Lung (tissue), 12 donors: ENCODE data around the gene LBP. TPM values are rescaled to one million over a fixed set of nuclear protein-coding genes. Genes with fewer than 3 reads are reported as not detected.
"Not testable (repeated sequence)": the region's sequence is repeated elsewhere in the genome, so short reads cannot be mapped to it uniquely, and the experiment has no call there.

Source experiments
- ATAC-seq: fragments of 200-7000 bp; cut with Tn5 transposase; one replicate; pipeline ENCODE4 v1.9.1; 2020; ENCODE audit warnings: moderate number of reproducible peaks; ENCODE audit not compliant: insufficient read depth, low FRiP score
- DNase-seq, 3 donors: peaks; one replicate each; pipeline ENCODE4 v3.0.0-alpha.2; 2013 to 2017
- H3K27ac ChIP-seq, 2 donors: one replicate each; pipeline ENCODE4 v1.5.1; 2013; ENCODE audit warnings: mild to moderate bottlenecking in 2 of 2, moderate library complexity in 2 of 2, control low read depth in 1 of 2, inconsistent platforms in 1 of 2, low read depth in 1 of 2, low read length in 1 of 2
- H3K27me3 ChIP-seq, 3 donors: one replicate each; pipeline ENCODE4 v1.5.1; 2013; ENCODE audit warnings: low read length in 2 of 3; ENCODE audit not compliant: control insufficient read depth in 3 of 3, insufficient read depth in 3 of 3
- H3K36me3 ChIP-seq, 4 donors: one replicate each; pipeline ENCODE4 v1.5.1; 2013; ENCODE audit warnings: low read length in 4 of 4, mild to moderate bottlenecking in 1 of 4, moderate library complexity in 1 of 4; ENCODE audit not compliant: control insufficient read depth in 4 of 4, insufficient read depth in 4 of 4
- H3K4me1 ChIP-seq, 5 donors: one replicate each; pipeline ENCODE4 v1.5.1; 2013; ENCODE audit warnings: low read length in 5 of 5, mild to moderate bottlenecking in 2 of 5, moderate library complexity in 1 of 5; ENCODE audit not compliant: control insufficient read depth in 5 of 5, insufficient read depth in 5 of 5
- H3K4me3 ChIP-seq: one replicate; pipeline ENCODE4 v1.5.1; 2013; ENCODE audit warnings: mild to moderate bottlenecking, control low read depth, moderate library complexity
- H3K9ac ChIP-seq, 2 donors: one replicate each; pipeline ENCODE4 v1.5.1; 2013; ENCODE audit warnings: low read length in 2 of 2, control low read depth in 1 of 2; ENCODE audit not compliant: insufficient read depth in 1 of 2
- H3K9me3 ChIP-seq, 4 donors: one replicate each; pipeline ENCODE4 v1.5.1; 2013; ENCODE audit warnings: low read length in 3 of 4, mild to moderate bottlenecking in 1 of 4, moderate library complexity in 1 of 4; ENCODE audit not compliant: control insufficient read depth in 4 of 4, insufficient read depth in 3 of 4
- WGBS, 2 donors: extraction: QIAGEN DNeasy Blood & Tissue Kit; methylation state at CpG; one replicate each; pipeline ENCODE4 v1.1.7; 2013; 5-methylcytosine and 5-hydroxymethylcytosine counted together
- polyA plus RNA-seq, 2 donors: library from polyadenylated mRNA; stranded (reverse); fragments of 200-250 nt; gene quantifications; one replicate each; pipeline ENCODE4 v1.2.1, GENCODE V29; 2013
- total RNA-seq, 2 donors: library from RNA; depleted of rRNA in 1 of 2; stranded (reverse); fragments of >200 nt in 1 of 2; gene quantifications; one replicate each; pipeline ENCODE4 v1.2.1, GENCODE V29; 2014 to 2021
- TF ChIP-seq, protein P1 (sequence below): IDR thresholded peaks from 2 replicates; pipeline ENCODE4 v1.5.1; 2012; ENCODE audit warnings: mild to moderate bottlenecking; ENCODE audit errors: control extremely low read depth, extremely low read depth
- donor health status: control.
- donor health status: control.
- donor health status: Bipolar disorder and iron deficiency.
- donor health status: healthy.
- donor health status: DM: yes; HTN: yes; CAD: no.

Gene LBP
- total and polyA plus RNA-seq, 4 donors: 0.30 to 4.8 (median 0.98) TPM; not detected in 1

DNA sequence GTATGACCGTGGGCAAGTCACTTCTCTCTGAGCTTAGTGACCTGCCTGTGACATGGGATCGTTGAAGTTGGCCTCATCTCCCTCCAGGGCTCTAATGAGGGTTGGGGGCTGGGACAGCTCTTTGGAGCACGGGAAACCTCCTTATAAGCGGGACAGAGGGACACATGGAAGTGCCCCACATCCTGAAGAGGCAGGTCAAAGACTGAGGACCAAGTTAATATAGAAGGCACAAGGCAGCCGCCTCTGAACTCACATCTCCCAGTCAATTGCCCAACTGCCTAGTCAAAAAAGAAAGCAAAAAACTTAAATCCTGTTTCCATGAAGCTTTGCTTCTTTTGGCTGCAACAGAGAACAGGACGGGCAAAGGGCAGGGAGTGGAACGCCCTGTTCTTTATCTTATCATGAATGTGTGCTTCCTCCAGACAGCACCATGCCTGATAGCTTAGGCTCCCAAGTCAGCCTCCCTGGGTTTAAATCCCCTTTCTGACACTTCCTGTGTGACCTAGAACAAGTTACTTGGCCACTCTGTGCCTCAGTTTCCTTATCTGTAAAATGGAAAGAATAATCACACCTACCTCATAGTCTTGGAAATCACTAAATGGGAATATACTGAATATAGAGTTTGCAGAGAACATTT is 27.1 kb downstream of the LBP start:
- peaks cover 0 to 2% (median 0%) of the 10 kb centered on the region in 3 donors for H3K27me3 ChIP-seq
- WGBS, 2 donors: 52 to 56% methylated on average over 7 of the region's 7 CpGs
- no peak overlapping the region for H3K27ac ChIP-seq
- DNase-seq: no peak
- TF ChIP-seq, protein P1, sequence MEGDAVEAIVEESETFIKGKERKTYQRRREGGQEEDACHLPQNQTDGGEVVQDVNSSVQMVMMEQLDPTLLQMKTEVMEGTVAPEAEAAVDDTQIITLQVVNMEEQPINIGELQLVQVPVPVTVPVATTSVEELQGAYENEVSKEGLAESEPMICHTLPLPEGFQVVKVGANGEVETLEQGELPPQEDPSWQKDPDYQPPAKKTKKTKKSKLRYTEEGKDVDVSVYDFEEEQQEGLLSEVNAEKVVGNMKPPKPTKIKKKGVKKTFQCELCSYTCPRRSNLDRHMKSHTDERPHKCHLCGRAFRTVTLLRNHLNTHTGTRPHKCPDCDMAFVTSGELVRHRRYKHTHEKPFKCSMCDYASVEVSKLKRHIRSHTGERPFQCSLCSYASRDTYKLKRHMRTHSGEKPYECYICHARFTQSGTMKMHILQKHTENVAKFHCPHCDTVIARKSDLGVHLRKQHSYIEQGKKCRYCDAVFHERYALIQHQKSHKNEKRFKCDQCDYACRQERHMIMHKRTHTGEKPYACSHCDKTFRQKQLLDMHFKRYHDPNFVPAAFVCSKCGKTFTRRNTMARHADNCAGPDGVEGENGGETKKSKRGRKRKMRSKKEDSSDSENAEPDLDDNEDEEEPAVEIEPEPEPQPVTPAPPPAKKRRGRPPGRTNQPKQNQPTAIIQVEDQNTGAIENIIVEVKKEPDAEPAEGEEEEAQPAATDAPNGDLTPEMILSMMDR: no peak
- no peaks in the 10 kb centered on the region for H3K4me1 ChIP-seq
- no peaks in the 10 kb centered on the region for H3K9me3 ChIP-seq
- H3K36me3 ChIP-seq: no peaks in the 10 kb centered on the region
- no peak overlapping the region for H3K4me3 ChIP-seq
- H3K9ac ChIP-seq: no peak overlapping the region
- peak; percentile 11 for ATAC-seq

DNA sequence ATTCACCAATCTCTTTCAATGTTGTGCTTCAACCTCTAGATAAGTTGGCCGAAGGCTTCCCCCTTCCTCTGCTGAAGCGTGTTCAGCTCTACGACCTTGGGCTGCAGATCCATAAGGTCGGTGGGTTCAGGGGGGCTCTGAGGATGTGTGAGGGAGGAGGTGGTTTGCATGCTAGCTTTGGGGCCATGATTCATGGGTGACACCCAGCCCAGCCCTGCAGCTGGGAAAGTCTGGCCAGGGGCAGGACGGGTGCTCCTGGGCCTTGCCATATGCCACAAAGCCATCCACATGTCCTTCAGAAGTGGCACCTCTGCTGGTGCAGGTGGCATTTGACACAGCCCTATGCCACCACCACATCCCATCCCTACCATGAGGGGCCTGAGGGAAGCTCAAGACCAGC is 27.6 kb downstream of the LBP start:
- TF ChIP-seq, protein P1: no peak
- no peak overlapping the region for H3K27ac ChIP-seq
- DNase-seq (no peak), ATAC-seq (no peak)
- no peaks in the 10 kb centered on the region for H3K4me1 ChIP-seq
- H3K4me3 ChIP-seq: no peak overlapping the region
- no peaks in the 10 kb centered on the region for H3K36me3 ChIP-seq
- H3K27me3 ChIP-seq: peaks cover 0 to 2% (median 0%) of the 10 kb centered on the region in 3 donors
- WGBS, 2 donors: 84 to 85% methylated on average over 5 of the region's 5 CpGs
- H3K9me3 ChIP-seq: no peaks in the 10 kb centered on the region
- H3K9ac ChIP-seq: no peak overlapping the region

GRCh38 chr20:38377039-38377685 is 30.9 kb downstream of the LBP start:
- WGBS, 2 donors: 82 to 84% methylated on average over 11 of the region's 11 CpGs
- H3K4me1 ChIP-seq: no peaks in the 10 kb centered on the region
- no peak overlapping the region for H3K9ac ChIP-seq
- ATAC-seq (no peak), DNase-seq (no peak)
- no peaks in the 10 kb centered on the region for H3K27me3 ChIP-seq
- TF ChIP-seq, protein P1: no peak
- no peaks in the 10 kb centered on the region for H3K9me3 ChIP-seq
- no peaks in the 10 kb centered on the region for H3K36me3 ChIP-seq
- H3K4me3 ChIP-seq: no peak overlapping the region
- H3K27ac ChIP-seq: no peak overlapping the region

DNA sequence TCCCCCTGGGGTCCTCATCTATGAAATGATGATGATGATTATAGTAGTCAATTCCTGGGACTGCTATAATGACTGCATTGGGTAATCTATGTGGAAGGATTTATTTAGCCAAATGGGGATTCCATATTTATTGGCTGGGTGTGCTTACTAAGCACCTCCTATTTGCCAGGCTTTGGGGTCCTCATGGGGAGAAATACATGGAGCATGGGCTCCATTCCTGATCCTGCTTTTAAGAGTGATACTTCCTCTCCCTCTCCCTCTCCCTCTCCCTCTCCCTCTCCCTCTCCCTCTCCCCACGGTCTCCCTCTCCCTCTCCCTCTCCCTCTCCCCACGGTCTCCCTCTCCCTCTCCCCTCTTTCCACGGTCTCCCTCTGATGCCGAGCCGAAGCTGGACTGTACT is 31.6 kb downstream of the LBP start:
- H3K27me3 ChIP-seq, H3K4me3 ChIP-seq, H3K9me3 ChIP-seq, H3K4me1 ChIP-seq, ATAC-seq, H3K27ac ChIP-seq, H3K36me3 ChIP-seq, H3K9ac ChIP-seq, DNase-seq: not testable (repeated sequence)
- WGBS, 2 donors: no CpG with 5 or more reads among the region's 5 CpGs
